Dermis microvascular lymphatic vessel endothelial cell (primary cell): ENCODE measurements around the gene CSPG4. TPM values are rescaled to one million over a fixed set of nuclear protein-coding genes. Genes with fewer than 3 reads are reported as not detected.
A peak's percentile ranks its signal among the peaks of the same experiment; 100 is the strongest.
"Not testable (repeated sequence)": the region's sequence is repeated elsewhere in the genome, so short reads cannot be mapped to it uniquely, and the experiment has no call there.

Experiments used
- DNase-seq, 2 donors: peaks; one replicate each; pipeline versions ENCODE4 v3.0.0 to v3.0.0-alpha.2; 2010; ENCODE audit warnings: low read depth in 2 of 2
- total RNA-seq: library from RNA; depleted of rRNA; stranded (reverse); fragments of >200 nt; gene quantifications from 2 replicates; pipeline ENCODE4 v1.2.1, GENCODE V29; 2014

Gene CSPG4
- total RNA-seq, 1 donor from 2014 or later = under 0.01 TPM

- DNase-seq = no peak
Observed at GRCh38 chr15:75705854-75706681, 6.6 kb downstream of the CSPG4 start.

- not testable (repeated sequence) for DNase-seq
Observed at GRCh38 chr15:75705375-75705774, 7.3 kb downstream of the CSPG4 start.

GRCh38 chr15:75704618-75705017 lies 8.0 kb downstream of the CSPG4 start:
- DNase-seq = no peak

GRCh38 chr15:75704263-75704615 lies 8.4 kb downstream of the CSPG4 start:
- DNase-seq = no peak

GRCh38 chr15:75703440-75704262 lies 9.0 kb downstream of the CSPG4 start:
- not testable (repeated sequence) for DNase-seq

- DNase-seq = no peak
Observed at GRCh38 chr15:75702436-75702835, 10.2 kb downstream of the CSPG4 start.

- not testable (repeated sequence) for DNase-seq
Observed at GRCh38 chr15:75701071-75702003, 11.3 kb downstream of the CSPG4 start.

GRCh38 chr15:75699961-75700874 lies 12.4 kb downstream of the CSPG4 start:
- peak in 1 of 2 donors; percentile 51 for DNase-seq

GRCh38 chr15:75699517-75699916 lies 13.1 kb downstream of the CSPG4 start:
- not testable (repeated sequence) for DNase-seq

GRCh38 chr15:75697974-75698747 lies 14.5 kb downstream of the CSPG4 start:
- DNase-seq = not testable (repeated sequence)

- DNase-seq = no peak
Observed at GRCh38 chr15:75697523-75697922, 15.1 kb downstream of the CSPG4 start.

GRCh38 chr15:75696854-75697259 lies 15.8 kb downstream of the CSPG4 start:
- DNase-seq = no peak

- DNase-seq = no peak
Observed at GRCh38 chr15:75696311-75696720, 16.3 kb downstream of the CSPG4 start.

GRCh38 chr15:75695634-75696310 lies 16.9 kb downstream of the CSPG4 start:
- DNase-seq = no peak

GRCh38 chr15:75695220-75695619 lies 17.4 kb downstream of the CSPG4 start:
- DNase-seq = peak in 1 of 2 donors; percentile 31

GRCh38 chr15:75694241-75695182 lies 18.1 kb downstream of the CSPG4 start:
- peak; percentile 21 to 80 for DNase-seq

- peak in 1 of 2 donors; percentile 86 for DNase-seq
Observed at GRCh38 chr15:75693501-75694240, 19.0 kb downstream of the CSPG4 start.
